ENCODE data around the gene WDR44. TPM values are rescaled to one million over a fixed set of nuclear protein-coding genes. Genes with fewer than 3 reads are reported as not detected.

The WDR44 gene
- total RNA-seq, 1 donor from 2014 or later, result 10.3 TPM

DNA sequence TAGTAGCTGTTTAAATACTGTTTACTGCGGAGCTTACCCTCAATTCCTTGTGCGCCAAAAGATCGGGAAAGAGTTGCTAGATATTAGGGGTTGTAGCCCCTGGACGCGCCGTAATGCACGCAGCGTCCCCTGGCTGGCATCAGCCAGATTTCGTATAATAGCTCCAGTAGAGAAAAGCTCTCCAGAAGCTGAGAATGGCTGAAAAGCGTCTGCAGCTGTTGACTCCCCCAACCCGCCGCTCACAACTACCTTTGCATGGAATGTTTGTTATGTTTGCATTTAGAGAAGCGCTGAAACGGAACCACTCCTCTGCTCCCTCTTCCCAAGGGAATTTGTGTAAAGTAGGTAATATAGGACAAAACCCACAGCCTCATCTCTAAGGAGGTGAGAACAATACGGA, 153.4 kb downstream of the WDR44 start:
- intact Hi-C loops (cut with micrococcal nuclease), result no loop called here
- Mint-ChIP-seq H3K27ac (no peak overlapping the region), H3K9me3 (no peaks in the 10 kb centered on the region), H3K27me3 (no peaks in the 10 kb centered on the region), H3K36me3 (ENCODE audit: low read depth) (peaks cover 9% of the 10 kb centered on the region), H3K4me3 (no peak overlapping the region), H3K4me1 (peaks cover 39% of the 10 kb centered on the region)
- DNase-seq, result no peak

Other genes with a start within 250 kb of the WDR44 start
- gene KLHL13, start 229.3 kb upstream of the WDR44 start, total RNA-seq, result 0.19 and 0.28 TPM in 2 replicates
- gene DOCK11, start 149.7 kb downstream of the WDR44 start, total RNA-seq, result 27.8 and 28.6 TPM in 2 replicates